ENCODE data around the gene TULP1.

The TULP1 gene

GRCh38 chr6:35496841-35497570 is 15.7 kb downstream of the TULP1 start, which contains the start of gene TEAD3:
TEAD3 (minus strand) TSS chr6:35497079.
- DNase-seq (ENCODE audit: low read depth): no peak

GRCh38 chr6:35496036-35496840 is 16.5 kb downstream of the TULP1 start:
- no peak for DNase-seq (ENCODE audit: low read depth)

GRCh38 chr6:35495258-35496035 is 17.2 kb downstream of the TULP1 start:
- no peak for DNase-seq (ENCODE audit: low read depth)

GRCh38 chr6:35494161-35494563 is 18.5 kb downstream of the TULP1 start:
- DNase-seq (ENCODE audit: low read depth): no peak

- no peak for DNase-seq (ENCODE audit: low read depth)
Observed at GRCh38 chr6:35493307-35493983, 19.3 kb downstream of the TULP1 start.

- no peak for DNase-seq (ENCODE audit: low read depth)
Observed at GRCh38 chr6:35492974-35493284, 19.8 kb downstream of the TULP1 start.

- DNase-seq (ENCODE audit: low read depth): no peak
Observed at GRCh38 chr6:35492258-35492973, 20.3 kb downstream of the TULP1 start.

- no peak for DNase-seq (ENCODE audit: low read depth)
Observed at GRCh38 chr6:35491558-35492257, 21.0 kb downstream of the TULP1 start.

GRCh38 chr6:35490821-35491557 is 21.7 kb downstream of the TULP1 start:
- DNase-seq (ENCODE audit: low read depth): no peak

- no peak for DNase-seq (ENCODE audit: low read depth)
Observed at GRCh38 chr6:35489995-35490791, 22.5 kb downstream of the TULP1 start.

- no peak for DNase-seq (ENCODE audit: low read depth)
Observed at GRCh38 chr6:35489066-35489465, 23.6 kb downstream of the TULP1 start.

GRCh38 chr6:35488517-35488862 is 24.2 kb downstream of the TULP1 start:
- no peak for DNase-seq (ENCODE audit: low read depth)

- no peak for DNase-seq (ENCODE audit: low read depth)
Observed at GRCh38 chr6:35487658-35488516, 24.8 kb downstream of the TULP1 start.

- no peak for DNase-seq (ENCODE audit: low read depth)
Observed at GRCh38 chr6:35486005-35486925, 26.4 kb downstream of the TULP1 start.

GRCh38 chr6:35485402-35485877 is 27.3 kb downstream of the TULP1 start:
- no peak for DNase-seq (ENCODE audit: low read depth)

GRCh38 chr6:35484921-35485392 is 27.7 kb downstream of the TULP1 start:
- no peak for DNase-seq (ENCODE audit: low read depth)
